Measurements from ENCODE around the gene PLAAT3. TPM values are rescaled to one million over a fixed set of nuclear protein-coding genes. Genes with fewer than 3 reads are reported as not detected.
"Not testable (repeated sequence)": the region's sequence is repeated elsewhere in the genome, so short reads cannot be mapped to it uniquely, and the experiment has no call there.

The PLAAT3 gene
- total and polyA plus RNA-seq, 9 donors, result 20.5 to 45.5 (median 35.1) TPM

GRCh38 chr11:63532117-63532516, 82.1 kb downstream of the PLAAT3 start:
- Histone ChIP-seq H3K36me3 (ENCODE audit: control insufficient read depth, insufficient read depth, low read length) (no peaks in the 10 kb centered on the region), H3K27ac (ENCODE audit: low read length) (no peak overlapping the region), H3K9me3 (replicated peaks; ENCODE audit: control insufficient read depth, low read depth, low read length) (no peaks in the 10 kb centered on the region), H3K27me3 (ENCODE audit: control insufficient read depth, insufficient read depth, low read length) (no peaks in the 10 kb centered on the region), H3K4me1 (ENCODE audit: control insufficient read depth, insufficient read depth, low read length) (peaks cover 11% of the 10 kb centered on the region), H3K4me3 (ENCODE audit: low read length) (no peak overlapping the region)
- no peak for DNase-seq
- WGBS (ENCODE audit: insufficient coverage), result 50% methylated on average over 2 of the region's 2 CpGs

GRCh38 chr11:63531074-63531792, 83.0 kb downstream of the PLAAT3 start:
- not testable (repeated sequence) for H3K4me3 ChIP-seq (ENCODE audit: low read length); H3K4me1 ChIP-seq (ENCODE audit: control insufficient read depth, insufficient read depth, low read length); H3K27me3 ChIP-seq (ENCODE audit: control insufficient read depth, insufficient read depth, low read length); H3K36me3 ChIP-seq (ENCODE audit: control insufficient read depth, insufficient read depth, low read length); H3K27ac ChIP-seq (ENCODE audit: low read length); H3K9me3 ChIP-seq (replicated peaks; ENCODE audit: control insufficient read depth, low read depth, low read length)
- WGBS (ENCODE audit: insufficient coverage), result no CpG with 5 or more reads among the region's 6 CpGs
- peak; percentile 20 for DNase-seq

GRCh38 chr11:63530021-63530420, 84.2 kb downstream of the PLAAT3 start:
- DNase-seq, result no peak
- Histone ChIP-seq H3K4me3 (ENCODE audit: low read length) (no peak overlapping the region), H3K9me3 (replicated peaks; ENCODE audit: control insufficient read depth, low read depth, low read length) (no peaks in the 10 kb centered on the region), H3K36me3 (ENCODE audit: control insufficient read depth, insufficient read depth, low read length) (no peaks in the 10 kb centered on the region), H3K27ac (ENCODE audit: low read length) (no peak overlapping the region), H3K27me3 (ENCODE audit: control insufficient read depth, insufficient read depth, low read length) (no peaks in the 10 kb centered on the region), H3K4me1 (ENCODE audit: control insufficient read depth, insufficient read depth, low read length) (no peaks in the 10 kb centered on the region)
- 80% methylated on average over 1 of the region's 2 CpGs for WGBS (ENCODE audit: insufficient coverage)

- not testable (repeated sequence) for H3K9me3 ChIP-seq (replicated peaks; ENCODE audit: control insufficient read depth, low read depth, low read length); DNase-seq; H3K4me1 ChIP-seq (ENCODE audit: control insufficient read depth, insufficient read depth, low read length); H3K27me3 ChIP-seq (ENCODE audit: control insufficient read depth, insufficient read depth, low read length); H3K27ac ChIP-seq (ENCODE audit: low read length); H3K36me3 ChIP-seq (ENCODE audit: control insufficient read depth, insufficient read depth, low read length); H3K4me3 ChIP-seq (ENCODE audit: low read length)
- WGBS (ENCODE audit: insufficient coverage), result 59% methylated on average over 3 of the region's 6 CpGs
Observed at GRCh38 chr11:63529373-63529772, 84.9 kb downstream of the PLAAT3 start.

- H3K27ac ChIP-seq (ENCODE audit: low read length); H3K9me3 ChIP-seq (replicated peaks; ENCODE audit: control insufficient read depth, low read depth, low read length); H3K4me1 ChIP-seq (ENCODE audit: control insufficient read depth, insufficient read depth, low read length); DNase-seq; H3K36me3 ChIP-seq (ENCODE audit: control insufficient read depth, insufficient read depth, low read length); H3K4me3 ChIP-seq (ENCODE audit: low read length); H3K27me3 ChIP-seq (ENCODE audit: control insufficient read depth, insufficient read depth, low read length): not testable (repeated sequence)
- WGBS (ENCODE audit: insufficient coverage), result 36% methylated on average over 1 of the region's 3 CpGs
Observed at GRCh38 chr11:63528729-63529278, 85.4 kb downstream of the PLAAT3 start.

- DNase-seq; H3K36me3 ChIP-seq (ENCODE audit: control insufficient read depth, insufficient read depth, low read length); H3K27ac ChIP-seq (ENCODE audit: low read length); H3K4me3 ChIP-seq (ENCODE audit: low read length); H3K9me3 ChIP-seq (replicated peaks; ENCODE audit: control insufficient read depth, low read depth, low read length); H3K4me1 ChIP-seq (ENCODE audit: control insufficient read depth, insufficient read depth, low read length); H3K27me3 ChIP-seq (ENCODE audit: control insufficient read depth, insufficient read depth, low read length): not testable (repeated sequence)
- WGBS (ENCODE audit: insufficient coverage), result 7% methylated on average over 2 of the region's 11 CpGs
Observed at GRCh38 chr11:63528156-63528555, 86.1 kb downstream of the PLAAT3 start.

GRCh38 chr11:63527667-63528066, 86.6 kb downstream of the PLAAT3 start:
- WGBS (ENCODE audit: insufficient coverage), result 60% methylated on average over 1 of the region's 2 CpGs

More at GRCh38 chr11:63527667-63528066, 86.6 kb downstream of the PLAAT3 start:
- Histone ChIP-seq H3K27ac (ENCODE audit: low read length) (no peak overlapping the region), H3K4me3 (ENCODE audit: low read length) (no peak overlapping the region), H3K36me3 (ENCODE audit: control insufficient read depth, insufficient read depth, low read length) (no peaks in the 10 kb centered on the region), H3K9me3 (replicated peaks; ENCODE audit: control insufficient read depth, low read depth, low read length) (no peaks in the 10 kb centered on the region), H3K4me1 (ENCODE audit: control insufficient read depth, insufficient read depth, low read length) (no peaks in the 10 kb centered on the region), H3K27me3 (ENCODE audit: control insufficient read depth, insufficient read depth, low read length) (peaks cover 2% of the 10 kb centered on the region)
- no peak for DNase-seq

Other genes starting within 250 kb of the PLAAT3 start
- not detected for gene SLC22A9, start 244.6 kb downstream of the PLAAT3 start, total RNA-seq
- gene SLC22A9, start 244.6 kb downstream of the PLAAT3 start, polyA plus RNA-seq (ENCODE audit: insufficient read depth in 1 of 8, insufficient read length in 8 of 8, low replicate concordance in 1 of 8), result under 1 TPM in 3 of 8 donors, not detected in 5; 0.09 to 0.30 (median 0.27) TPM
- gene PLAAT5, start 123.3 kb downstream of the PLAAT3 start, total RNA-seq, result 2.1 TPM
- gene PLAAT5, start 123.3 kb downstream of the PLAAT3 start, polyA plus RNA-seq (ENCODE audit: insufficient read depth in 1 of 8, insufficient read length in 8 of 8, low replicate concordance in 1 of 8), result 1 to 10 TPM; 2.1 to 6.2 (median 3.5) TPM
- 0.18 TPM for gene LGALS12, start 108.3 kb downstream of the PLAAT3 start, total RNA-seq
- gene LGALS12, start 108.3 kb downstream of the PLAAT3 start, polyA plus RNA-seq (ENCODE audit: insufficient read depth in 1 of 8, insufficient read length in 8 of 8, low replicate concordance in 1 of 8), result under 1 TPM; 0.14 to 0.40 (median 0.28) TPM
- gene PLAAT4, start 77.6 kb downstream of the PLAAT3 start, total RNA-seq, result 5.9 TPM
- 1 to 10 TPM; 2.0 to 4.4 (median 3.6) TPM for gene PLAAT4, start 77.6 kb downstream of the PLAAT3 start, polyA plus RNA-seq (ENCODE audit: insufficient read depth in 1 of 8, insufficient read length in 8 of 8, low replicate concordance in 1 of 8)
- not detected for gene PLAAT2, start 51.1 kb downstream of the PLAAT3 start, total RNA-seq
- under 1 TPM in 2 of 8 donors, not detected in 6; 0.30 to 0.36 TPM for gene PLAAT2, start 51.1 kb downstream of the PLAAT3 start, polyA plus RNA-seq (ENCODE audit: insufficient read depth in 1 of 8, insufficient read length in 8 of 8, low replicate concordance in 1 of 8)
- gene ATL3, start 56.9 kb upstream of the PLAAT3 start, total RNA-seq, result 38.8 TPM
- 10 to 100 TPM; 12.7 to 26.2 (median 15.6) TPM for gene ATL3, start 56.9 kb upstream of the PLAAT3 start, polyA plus RNA-seq (ENCODE audit: insufficient read depth in 1 of 8, insufficient read length in 8 of 8, low replicate concordance in 1 of 8)
- 25.5 TPM for gene RTN3, start 67.1 kb upstream of the PLAAT3 start, total RNA-seq
- gene RTN3, start 67.1 kb upstream of the PLAAT3 start, polyA plus RNA-seq (ENCODE audit: insufficient read depth in 1 of 8, insufficient read length in 8 of 8, low replicate concordance in 1 of 8), result 10 to 100 TPM; 50.5 to 76.0 (median 54.5) TPM
- gene ZFTA, start 154.3 kb upstream of the PLAAT3 start, total RNA-seq, result 23.3 TPM
- 10 to 100 TPM; 24.9 to 33.0 (median 28.0) TPM for gene ZFTA, start 154.3 kb upstream of the PLAAT3 start, polyA plus RNA-seq (ENCODE audit: insufficient read depth in 1 of 8, insufficient read length in 8 of 8, low replicate concordance in 1 of 8)
- 12.1 TPM for gene SPINDOC, start 199.0 kb upstream of the PLAAT3 start, total RNA-seq
- gene SPINDOC, start 199.0 kb upstream of the PLAAT3 start, polyA plus RNA-seq (ENCODE audit: insufficient read depth in 1 of 8, insufficient read length in 8 of 8, low replicate concordance in 1 of 8), result 10 to 100 TPM; 21.6 to 32.9 (median 24.5) TPM
- gene MARK2, start 224.7 kb upstream of the PLAAT3 start, total RNA-seq, result 7.4 TPM
- gene MARK2, start 224.7 kb upstream of the PLAAT3 start, polyA plus RNA-seq (ENCODE audit: insufficient read depth in 1 of 8, insufficient read length in 8 of 8, low replicate concordance in 1 of 8), result 10 to 100 TPM; 13.1 to 22.7 (median 18.3) TPM